Stimulated activated CD8-positive, alpha-beta memory T cell treated with anti-CD3 and anti-CD28 coated beads, Interleukin-15, amount 100 ng/mL, for 1 hour (primary cell): Measurements from ENCODE around the gene LRRC10B.

Experiments used
- DNase-seq: peaks from one replicate; pipeline ENCODE4 v3.0.0-alpha.2; 2020; ENCODE audit warnings: low read depth

Gene LRRC10B

GRCh38 chr11:61531044-61531443 lies 22.5 kb downstream of the LRRC10B start:
- no peak for DNase-seq

GRCh38 chr11:61532134-61533038 lies 23.8 kb downstream of the LRRC10B start:
- peak; percentile 14 for DNase-seq

- no peak for DNase-seq
Measured at GRCh38 chr11:61533039-61533375, 24.5 kb downstream of the LRRC10B start.

- DNase-seq = no peak
Measured at GRCh38 chr11:61533401-61533800, 24.9 kb downstream of the LRRC10B start.

- no peak for DNase-seq
Measured at GRCh38 chr11:61534025-61534932, 25.7 kb downstream of the LRRC10B start.

DNA sequence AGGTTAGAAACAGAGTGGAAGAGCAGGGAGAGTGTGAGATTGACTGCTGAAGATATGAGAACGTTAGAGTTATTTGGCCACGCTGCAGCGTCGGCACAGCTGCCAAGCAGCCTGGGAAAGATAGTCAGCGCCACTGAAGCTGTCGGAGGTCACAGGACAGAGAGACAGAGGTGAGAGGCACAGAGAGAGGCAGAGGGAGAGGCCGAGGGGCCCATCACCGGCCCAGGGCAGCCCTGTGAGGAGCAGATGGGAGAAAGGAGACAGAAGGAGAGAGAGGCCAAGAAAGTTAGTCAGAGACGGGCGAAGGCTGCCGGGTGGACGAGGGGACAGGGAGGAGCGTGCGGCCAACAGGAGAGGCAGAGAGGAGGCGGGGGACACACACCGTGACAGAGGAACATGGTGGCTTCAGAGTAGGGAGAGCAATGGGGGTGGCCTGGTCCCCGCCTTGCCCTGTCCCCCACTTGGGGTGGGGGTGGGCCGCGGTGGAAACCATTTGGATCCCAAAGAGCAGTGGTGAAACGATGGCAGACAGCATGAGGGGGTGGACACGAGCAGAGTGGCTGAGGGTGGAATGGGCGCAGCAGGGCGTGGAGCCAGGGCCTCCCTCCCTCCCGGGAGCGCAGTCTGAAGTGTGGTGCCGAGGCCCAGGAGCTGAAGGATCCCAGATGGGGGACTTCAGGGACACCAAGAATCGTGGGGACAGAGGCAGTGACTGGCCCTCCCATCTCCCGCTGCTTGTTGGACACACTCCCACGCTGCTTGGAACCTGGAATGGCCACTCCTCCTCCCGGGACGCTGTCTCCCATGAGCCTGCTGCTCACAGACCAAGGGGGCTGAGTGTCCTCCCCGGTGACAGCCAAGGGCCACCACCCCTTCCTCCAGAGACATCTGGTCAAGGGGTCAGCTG lies 26.6 kb downstream of the LRRC10B start:
- no peak for DNase-seq

DNA sequence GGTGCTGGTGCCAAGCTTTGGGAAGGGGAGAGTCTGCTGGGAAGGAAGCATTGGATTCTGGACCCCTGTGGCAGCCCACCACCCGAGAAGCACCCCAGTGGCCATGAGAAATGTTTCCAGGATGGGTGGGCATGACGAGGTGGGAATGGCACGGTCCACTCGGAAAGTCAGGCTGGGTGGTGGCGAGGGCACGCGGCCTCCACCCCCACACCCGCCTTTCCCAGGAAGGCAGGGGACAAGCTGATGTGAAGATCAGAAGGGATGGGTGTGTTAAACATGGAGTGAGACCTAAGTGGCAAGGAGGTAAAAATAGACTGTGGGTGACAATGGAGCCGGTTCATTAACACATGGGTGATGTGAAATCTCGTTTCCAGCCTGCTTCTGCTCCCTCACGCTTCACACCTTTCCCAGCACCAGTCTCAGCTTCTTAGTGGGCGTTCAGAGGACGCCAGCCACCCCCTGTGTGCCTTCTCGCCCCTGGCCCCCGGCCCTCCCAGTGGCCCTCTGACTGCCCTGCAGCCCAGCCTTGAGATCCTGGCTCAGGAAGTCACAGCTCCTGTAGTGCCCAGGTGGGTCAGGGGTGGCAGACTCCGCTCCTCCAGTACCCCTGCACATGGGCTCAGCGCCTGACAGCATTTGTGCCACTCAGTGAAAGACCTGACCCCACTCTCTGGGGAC lies 27.6 kb downstream of the LRRC10B start:
- no peak for DNase-seq

GRCh38 chr11:61536676-61537270 lies 28.2 kb downstream of the LRRC10B start:
- no peak for DNase-seq

DNA sequence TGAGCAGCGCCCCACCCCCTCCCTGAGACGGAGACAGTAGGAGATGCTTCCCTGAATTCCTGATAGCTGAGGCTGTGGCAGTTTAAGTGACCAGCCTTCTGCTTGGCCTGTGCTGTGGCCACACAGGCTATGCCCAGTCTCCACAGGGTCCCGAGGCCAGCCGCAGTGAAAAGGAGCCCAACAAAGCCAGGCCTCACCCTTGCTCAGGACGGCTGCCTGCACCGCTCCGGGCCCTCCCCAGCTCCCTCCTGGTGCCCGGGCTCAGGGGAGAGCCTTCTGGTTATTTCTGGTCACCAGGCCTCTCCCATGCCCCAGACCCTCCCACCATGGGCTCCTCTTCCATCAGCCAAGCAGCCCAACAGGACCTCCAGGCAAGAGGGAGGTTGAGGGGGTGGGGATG lies 28.8 kb downstream of the LRRC10B start:
- no peak for DNase-seq

- DNase-seq = no peak
Measured at GRCh38 chr11:61538636-61538961, 30.1 kb downstream of the LRRC10B start.

DNA sequence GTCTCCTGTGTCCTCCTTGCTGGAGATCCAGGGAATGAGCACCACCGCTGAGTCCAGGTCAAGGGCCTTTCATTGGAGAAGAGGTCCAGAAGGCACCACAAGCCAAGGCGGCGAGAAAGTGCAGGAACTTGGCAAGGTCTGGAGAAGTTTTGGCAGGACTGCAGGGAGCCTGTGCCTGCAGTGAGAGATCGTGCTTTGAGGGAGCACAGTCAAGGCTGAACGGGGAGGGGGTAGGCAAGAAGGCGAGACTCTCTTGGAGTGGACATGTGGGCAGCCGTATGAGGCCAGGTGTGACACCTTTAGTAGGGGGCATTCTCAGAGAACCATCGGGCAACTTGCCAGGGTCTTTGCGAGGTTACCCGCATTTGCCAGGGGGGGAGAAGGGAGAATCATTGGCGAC lies 30.5 kb downstream of the LRRC10B start:
- no peak for DNase-seq

DNA sequence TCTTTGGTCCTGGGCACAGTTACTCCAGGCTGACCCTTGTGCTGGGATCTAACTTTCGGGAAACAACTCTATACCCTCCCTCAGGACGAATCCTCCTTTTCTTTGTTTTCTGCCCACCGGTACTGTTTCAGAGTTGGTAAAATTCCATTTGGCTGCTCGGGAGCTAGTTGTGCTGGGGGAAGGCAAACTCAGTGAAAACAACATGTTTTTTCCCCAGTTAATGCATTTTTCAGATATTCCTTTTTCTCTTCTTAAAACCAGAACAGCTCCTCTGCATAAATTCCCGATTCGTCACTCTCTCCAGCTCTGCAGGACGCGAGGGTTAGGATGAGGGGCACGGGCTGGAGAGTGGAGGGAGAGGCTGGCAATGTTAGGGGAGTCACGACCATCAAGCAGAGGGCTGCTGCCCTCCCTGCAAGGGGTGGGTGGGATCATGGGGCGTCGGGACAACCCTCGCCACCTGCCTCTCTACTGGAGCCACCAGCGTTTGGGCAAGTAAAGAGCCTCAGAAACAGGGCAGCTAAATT lies 31.3 kb downstream of the LRRC10B start:
- no peak for DNase-seq

DNA sequence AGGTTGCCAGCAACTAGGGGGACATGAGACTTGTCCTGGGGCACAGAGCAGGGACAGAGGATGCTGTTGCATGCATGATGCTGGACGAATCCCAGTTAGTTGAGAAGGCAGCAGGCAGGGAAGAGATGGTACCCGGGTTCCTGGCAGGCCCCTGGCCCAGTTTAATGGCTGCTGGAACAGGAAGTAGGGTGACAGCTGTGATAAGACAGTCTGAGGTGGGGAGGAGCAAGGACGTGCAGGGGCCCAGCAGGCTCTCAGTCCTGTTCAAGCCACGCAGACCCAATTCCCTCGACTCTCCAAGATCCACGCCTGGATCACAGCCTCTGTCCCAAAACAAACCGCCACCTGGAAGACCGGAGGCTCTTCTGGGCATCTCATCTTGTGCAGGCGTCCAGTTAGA lies 32.0 kb downstream of the LRRC10B start:
- no peak for DNase-seq

GRCh38 chr11:61541598-61541997 lies 33.0 kb downstream of the LRRC10B start:
- DNase-seq = no peak

DNA sequence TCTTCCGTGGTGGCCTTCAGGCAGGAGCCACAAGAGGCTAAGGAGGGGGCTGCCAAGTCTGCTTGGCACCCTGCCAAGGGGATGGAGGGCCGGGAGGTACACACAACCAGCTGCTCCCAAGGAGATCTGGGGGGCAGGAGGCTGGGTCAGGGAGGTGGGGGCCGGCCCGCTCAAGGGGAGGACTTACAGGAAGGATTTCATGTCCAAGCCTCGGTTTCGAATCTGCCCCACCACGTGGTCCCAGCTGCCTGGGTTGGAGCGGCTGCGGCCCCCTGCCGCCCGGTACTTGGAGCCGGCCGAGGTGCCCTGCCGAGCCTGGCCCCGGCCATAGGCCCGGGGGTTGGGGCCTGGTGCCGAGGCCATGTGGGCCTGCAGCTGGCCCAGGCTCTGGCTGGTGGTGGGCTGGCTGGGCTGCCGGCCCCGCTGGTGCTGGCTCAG lies 33.5 kb downstream of the LRRC10B start:
- DNase-seq = no peak

- DNase-seq = no peak
Measured at GRCh38 chr11:61542705-61543104, 34.2 kb downstream of the LRRC10B start.

GRCh38 chr11:61543606-61544306 lies 35.2 kb downstream of the LRRC10B start:
- no peak for DNase-seq

GRCh38 chr11:61544466-61544865 lies 35.9 kb downstream of the LRRC10B start:
- no peak for DNase-seq

DNA sequence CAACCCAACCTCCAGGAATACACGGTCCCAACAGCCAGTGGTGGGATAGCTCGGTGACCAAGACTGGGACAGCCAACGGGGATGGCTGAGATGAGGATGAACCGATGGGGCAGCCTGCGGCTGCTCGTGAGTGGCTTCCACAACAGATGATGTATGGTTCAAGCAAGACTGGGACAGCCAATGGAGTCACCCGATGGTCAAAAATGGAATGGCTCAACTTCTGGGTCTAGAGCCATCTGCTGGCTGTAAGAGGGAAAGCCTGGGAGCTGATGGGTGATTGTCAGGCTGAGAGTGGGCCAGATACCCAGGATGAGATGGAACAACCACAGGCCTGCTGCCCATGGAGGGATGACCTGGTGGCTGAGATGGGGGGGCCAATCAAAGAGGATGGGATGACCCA lies 36.8 kb downstream of the LRRC10B start:
- DNase-seq = no peak

GRCh38 chr11:61545921-61546320 lies 37.4 kb downstream of the LRRC10B start:
- DNase-seq = no peak
